ENCODE measurements around the gene OR4D11.
A peak's percentile ranks its signal among the peaks of the same experiment; 100 is the strongest.

GRCh38 chr11:59550368-59550841 is 47.0 kb downstream of the OR4D11 start:
- TF ChIP-seq CTCF (optimal IDR thresholded peaks at IDR 0.05 in 1 of 3, IDR thresholded peaks at IDR 0.05 in 1 of 3, conservative IDR thresholded peaks at IDR 0.05 in 1 of 3; ENCODE audit: extremely low read depth in 1 of 3, insufficient read depth in 2 of 3, low read length in 3 of 3) (peak; percentile 26 to 60 (median 33)), EZH2 (IDR thresholded peaks at IDR 0.05; ENCODE audit: low read length) (no peak)

Data from keratinocyte (primary cell).